B cell (primary cell): Measurements from ENCODE around the gene FAM114A1. TPM values are rescaled to one million over a fixed set of nuclear protein-coding genes. Genes with fewer than 3 reads are reported as not detected.

Experiments used
- ATAC-seq: fragments of 200-7000 bp; cut with Tn5 transposase; one replicate; pipeline ENCODE4 v1.10.0; 2021; ENCODE audit warnings: low read depth, mild to moderate bottlenecking, moderate number of reproducible peaks, moderate library complexity
- CTCF ChIA-PET: fragments of 350-600 bp; sonication (Branson Sonifier 250); formaldehyde crosslinking; loops from one replicate; lab custom pipeline; 2021; ENCODE audit warnings: antibody characterized with exemption, inconsistent platforms; lab: Charles Lee
- POLR2A ChIA-PET: fragments of 350-600 bp; sonication (Branson Sonifier 250); formaldehyde crosslinking; loops from one replicate; lab custom pipeline; 2021; ENCODE audit warnings: antibody characterized with exemption; lab: Charles Lee
- DNase-seq: peaks from one replicate; pipeline ENCODE4 v3.0.0; 2013
- H2AFZ ChIP-seq: 2 replicates; pipeline ENCODE4 v1.6.1; 2012; ENCODE audit warnings: mild to moderate bottlenecking, low read depth, low read length; ENCODE audit not compliant: insufficient read depth, poor library complexity, severe bottlenecking
- H3K27ac ChIP-seq, 2 donors: 1 replicate in 1 of 2; 2 replicates in 1 of 2; pipeline ENCODE4 v1.5.1; 2012 to 2013; ENCODE audit warnings: low read length in 2 of 2, mild to moderate bottlenecking in 2 of 2, moderate library complexity in 1 of 2
- H3K27me3 ChIP-seq, 4 experiments: fragments of 200-600 bp in 1 of 4; sonication (generic) in 1 of 4; replicated peaks in 1 of 4; 1 replicate in 2 of 4; 2 replicates in 2 of 4; pipeline versions ENCODE4 v1.6.1 to v1.7.0; 2013 to 2016; ENCODE audit warnings: low read length in 3 of 4, mild to moderate bottlenecking in 2 of 4, mixed read lengths in 1 of 4, moderate library complexity in 1 of 4; ENCODE audit not compliant: insufficient read depth in 4 of 4, control insufficient read depth in 3 of 4; ENCODE audit errors: control extremely low read depth in 1 of 4
- H3K36me3 ChIP-seq, 2 experiments: replicated peaks in 1 of 2; 1 replicate in 1 of 2; 2 replicates in 1 of 2; pipeline versions ENCODE4 v1.6.1 to v1.7.1; 2013; ENCODE audit warnings: low read length in 1 of 2; ENCODE audit not compliant: insufficient read depth in 2 of 2, control insufficient read depth in 1 of 2; ENCODE audit errors: control extremely low read depth in 1 of 2, extremely low read depth in 1 of 2
- H3K4me1 ChIP-seq, 2 donors: fragments of 200-600 bp in 1 of 2; sonication (generic) in 1 of 2; 1 replicate in 1 of 2; 2 replicates in 1 of 2; pipeline versions ENCODE4 v1.5.1 to v1.6.1; 2013 to 2017; ENCODE audit warnings: low read length in 2 of 2; ENCODE audit not compliant: control insufficient read depth in 2 of 2, insufficient read depth in 2 of 2
- H3K4me2 ChIP-seq: replicated peaks from 2 replicates; pipeline ENCODE3; 2012; ENCODE audit warnings: mild to moderate bottlenecking, low read depth, low read length; ENCODE audit not compliant: poor library complexity, severe bottlenecking
- H3K4me3 ChIP-seq, 5 experiments: fragments of 200-600 bp in 1 of 5; sonication (generic) in 1 of 5; 1 replicate in 3 of 5; 2 replicates in 2 of 5; pipeline versions ENCODE4 v1.5.1 to v1.7.0; 2011 to 2016; ENCODE audit warnings: low read length in 4 of 5, mild to moderate bottlenecking in 4 of 5, low read depth in 2 of 5, control low read depth in 1 of 5, moderate library complexity in 1 of 5; ENCODE audit not compliant: insufficient read depth in 1 of 5; ENCODE audit errors: control extremely low read depth in 1 of 5, extremely low read depth in 1 of 5
- H3K79me2 ChIP-seq: fragments of 200-600 bp; sonication (generic); one replicate; pipeline ENCODE4 v1.6.0; 2016; ENCODE audit warnings: low read length; ENCODE audit not compliant: control insufficient read depth, insufficient read depth
- H3K9ac ChIP-seq: fragments of 200-600 bp; sonication (generic); 2 replicates; pipeline ENCODE4 v1.6.1; 2017; ENCODE audit warnings: mild to moderate bottlenecking, low read length, moderate library complexity
- H3K9me3 ChIP-seq, 3 donors: one replicate each; pipeline versions ENCODE4 v1.6.1 to v1.7.1; 2013; ENCODE audit warnings: low read length in 2 of 3; ENCODE audit not compliant: control insufficient read depth in 2 of 3, insufficient read depth in 1 of 3; ENCODE audit errors: control extremely low read depth in 1 of 3
- H4K20me1 ChIP-seq: 2 replicates; pipeline ENCODE4 v1.6.0; 2012; ENCODE audit warnings: mild to moderate bottlenecking, low read length; ENCODE audit not compliant: insufficient read depth, control insufficient read depth, poor library complexity, severe bottlenecking
- H3K27ac Mint-ChIP-seq: one replicate; pipeline ENCODE4 v1.8.0; 2021; ENCODE audit warnings: mixed read lengths
- H3K27me3 Mint-ChIP-seq: one replicate; pipeline ENCODE4 v1.8.0; 2021; ENCODE audit warnings: mixed read lengths
- H3K4me1 Mint-ChIP-seq: one replicate; pipeline ENCODE4 v1.8.0; 2021; ENCODE audit warnings: mixed read lengths
- H3K4me3 Mint-ChIP-seq: one replicate; pipeline ENCODE4 v1.8.0; 2021; ENCODE audit warnings: mixed read lengths
- H3K9me3 Mint-ChIP-seq: one replicate; pipeline ENCODE4 v1.8.0; 2022; ENCODE audit warnings: mixed read lengths; ENCODE audit not compliant: insufficient read depth
- CTCF ChIP-seq: fragments of 200-600 bp; IDR thresholded peaks from one replicate; pipeline ENCODE4 v1.8.0; 2022; ENCODE audit warnings: antibody characterized with exemption, mild to moderate bottlenecking
- EZH2 ChIP-seq: IDR thresholded peaks from 2 replicates; pipeline ENCODE4 v1.6.1; 2012; ENCODE audit warnings: borderline replicate concordance, low read depth, mild to moderate bottlenecking, moderate library complexity, low read length; ENCODE audit not compliant: insufficient read depth, poor library complexity, severe bottlenecking
- WGBS: methylation state at CpG from one replicate; pipeline ENCODE4 v1.1.5; 2013; ENCODE audit warnings: missing lambda C conversion rate; ENCODE audit not compliant: insufficient coverage; 5-methylcytosine and 5-hydroxymethylcytosine counted together
- intact Hi-C: fragments of 100-400 bp; cut with micrococcal nuclease; formaldehyde crosslinking; loops from one replicate; pipeline ENCODE4 v1.10.0; 2022
- polyA plus RNA-seq: library from polyadenylated mRNA; depleted of rRNA; stranded (reverse); fragments of >200 nt; gene quantifications from 2 replicates; pipeline ENCODE4 v1.2.3, GENCODE V29; 2012
- total RNA-seq, 2 donors: library from RNA; stranded (reverse); fragments of 120-200 nt in 1 of 2; gene quantifications; 1 replicate in 1 of 2; 2 replicates in 1 of 2; pipeline versions ENCODE4 v1.2.3 to v1.2.4, GENCODE V29; 2013 to 2022

Gene FAM114A1
- total and polyA plus RNA-seq, 2 donors (not counting 1 experiment from before 2014, with no cell fraction given): 0.30 to 2.9 TPM

GRCh38 chr4:38964942-38965775 lies 97.6 kb downstream of the FAM114A1 start:
- WGBS: 96% methylated on average over 7 of the region's 11 CpGs
- H3K27me3 Mint-ChIP-seq: no peaks in the 10 kb centered on the region
- ATAC-seq (no peak), DNase-seq (no peak)
- peaks cover 0 to 6% of the 10 kb centered on the region in 2 donors for H3K4me1 ChIP-seq
- H3K4me3 Mint-ChIP-seq: no peak overlapping the region
- no peak overlapping the region for H3K4me3 ChIP-seq
- intact Hi-C loops: no loop called here
- no peak overlapping the region for H3K4me2 ChIP-seq
- peaks cover 4 to 9% (median 8%) of the 10 kb centered on the region in 3 donors for H3K9me3 ChIP-seq
- no peaks in the 10 kb centered on the region for H3K27me3 ChIP-seq
- no peak overlapping the region for H3K9ac ChIP-seq
- H3K27ac Mint-ChIP-seq: no peak overlapping the region
- no peak overlapping the region for H2AFZ ChIP-seq
- CTCF ChIA-PET: interaction anchor here (0.6 kb wide), 1 partner anchor 62 kb away, joined by 3 read pairs; no protein-coding TSS in a partner anchor
- H3K4me1 Mint-ChIP-seq: peaks cover 16% of the 10 kb centered on the region
- H3K27ac ChIP-seq: peak overlapping the region in 1 of 2 donors; percentile 51
- H3K36me3 ChIP-seq: peaks cover 4 to 51% of the 10 kb centered on the region in 2 experiments
- TF ChIP-seq CTCF (no peak), EZH2 (no peak)
- POLR2A ChIA-PET: no interaction called here
- H3K79me2 ChIP-seq: no peaks in the 10 kb centered on the region
- H3K9me3 Mint-ChIP-seq: peaks cover 2% of the 10 kb centered on the region
- no peaks in the 10 kb centered on the region for H4K20me1 ChIP-seq

DNA sequence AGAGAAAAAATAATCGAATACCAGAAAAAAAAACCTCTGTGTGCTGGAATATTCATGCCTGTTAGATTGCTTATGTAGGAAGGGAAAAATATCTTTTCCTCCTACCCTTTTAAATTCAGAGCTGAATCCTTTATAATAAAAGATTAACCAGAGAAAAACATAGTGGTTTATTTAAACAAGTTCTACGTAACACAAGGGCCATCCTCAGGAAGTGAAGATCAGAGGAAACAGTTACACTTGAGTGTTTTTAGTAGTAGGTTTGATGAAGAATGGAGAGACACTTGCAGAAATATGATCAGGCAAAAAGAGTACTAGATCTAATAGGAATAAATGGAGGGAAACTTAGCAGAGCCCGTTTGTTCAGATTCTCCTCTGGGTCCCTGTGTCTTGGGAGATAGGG lies 98.3 kb downstream of the FAM114A1 start:
- H3K4me3 Mint-ChIP-seq: no peak overlapping the region
- CTCF ChIA-PET: no interaction called here
- DNase-seq (no peak), ATAC-seq (no peak)
- no peaks in the 10 kb centered on the region for H3K27me3 Mint-ChIP-seq
- Histone ChIP-seq H2AFZ (no peak overlapping the region), H3K9ac (no peak overlapping the region), H3K4me1 (peaks cover 0 to 6% of the 10 kb centered on the region in 2 donors), H3K9me3 (peaks cover 4 to 8% (median 5%) of the 10 kb centered on the region in 3 donors), H4K20me1 (no peaks in the 10 kb centered on the region), H3K4me2 (no peak overlapping the region), H3K27ac (peak overlapping the region in 1 of 2 donors; percentile 51), H3K27me3 (no peaks in the 10 kb centered on the region), H3K4me3 (no peak overlapping the region), H3K36me3 (peaks cover 4 to 58% of the 10 kb centered on the region in 2 experiments), H3K79me2 (no peaks in the 10 kb centered on the region)
- H3K4me1 Mint-ChIP-seq: peaks cover 16% of the 10 kb centered on the region
- peak overlapping the region; percentile 62 for H3K27ac Mint-ChIP-seq
- POLR2A ChIA-PET: no interaction called here
- intact Hi-C loops: no loop called here
- 47% methylated on average over 2 of the region's 3 CpGs for WGBS
- H3K9me3 Mint-ChIP-seq: peaks cover 2% of the 10 kb centered on the region
- TF ChIP-seq EZH2: no peak
- TF ChIP-seq CTCF: no peak
